H1 (cell line): ENCODE data around the gene PRR12. TPM values are rescaled to one million over a fixed set of nuclear protein-coding genes. Genes with fewer than 3 reads are reported as not detected.
A peak's percentile ranks its signal among the peaks of the same experiment; 100 is the strongest.

Source experiments
- CTCF ChIA-PET: fragments of 300-600 bp; sonication (Branson Sonifier 250); formaldehyde crosslinking; loops from one replicate; lab custom pipeline; 2021; ENCODE audit not compliant: partially characterized antibody; lab: Charles Lee
- POLR2A ChIA-PET: fragments of 300-600 bp; sonication (Branson Sonifier 250); formaldehyde crosslinking; loops from one replicate; lab custom pipeline; 2021; ENCODE audit warnings: inconsistent platforms; ENCODE audit not compliant: partially characterized antibody; lab: Charles Lee
- DNase-seq, 2 experiments: peaks; one replicate each; pipeline versions ENCODE4 v3.0.0 to v3.0.0-alpha.2; 2010 to 2022; ENCODE audit warnings: low spot score in 2 of 2, low read depth in 1 of 2, mixed read lengths in 1 of 2
- FAIRE-seq: peaks from 2 replicates; lab custom pipeline; 2011; peaks lifted over from hg19 to GRCh38; lab: Jason Lieb, UNC
- H2AFZ ChIP-seq: 2 replicates; pipeline ENCODE4 v1.8.1; 2012; ENCODE audit warnings: low read length, inconsistent platforms
- H2AK5ac ChIP-seq: 2 replicates; pipeline ENCODE4 v1.6.1; 2013; ENCODE audit warnings: low read depth, low read length
- H2BK120ac ChIP-seq: replicated peaks from 2 replicates; pipeline ENCODE3; 2013; ENCODE audit warnings: low read depth, low read length, inconsistent platforms
- H2BK12ac ChIP-seq: 2 replicates; pipeline ENCODE4 v1.6.1; 2013; ENCODE audit warnings: low read depth, low read length
- H2BK15ac ChIP-seq: 2 replicates; pipeline ENCODE4 v1.6.1; 2013; ENCODE audit warnings: low read length
- H2BK20ac ChIP-seq: 2 replicates; pipeline ENCODE4 v1.6.1; 2013; ENCODE audit warnings: low read length
- H2BK5ac ChIP-seq: 2 replicates; pipeline ENCODE4 v1.6.1; 2013; ENCODE audit warnings: low read depth, low read length
- H3K14ac ChIP-seq: 2 replicates; pipeline ENCODE4 v1.6.1; 2013; ENCODE audit warnings: inconsistent platforms; ENCODE audit not compliant: insufficient read length
- H3K18ac ChIP-seq: 2 replicates; pipeline ENCODE4 v1.6.1; 2013; ENCODE audit warnings: low read length; ENCODE audit errors: extremely low read depth
- H3K23ac ChIP-seq: 2 replicates; pipeline ENCODE4 v1.6.1; 2013; ENCODE audit warnings: inconsistent platforms; ENCODE audit not compliant: insufficient read length
- H3K23me2 ChIP-seq: 2 replicates; pipeline ENCODE4 v1.6.1; 2013; ENCODE audit warnings: low read depth, low read length
- H3K27ac ChIP-seq: 2 replicates; pipeline ENCODE4 v1.6.1; 2011; ENCODE audit warnings: low read depth, low read length, inconsistent platforms
- H3K27me3 ChIP-seq, 4 experiments: replicated peaks in 1 of 4; 1 replicate in 1 of 4; 2 replicates in 3 of 4; pipeline versions ENCODE4 v1.6.1 to v1.8.1; 2011 to 2013; ENCODE audit warnings: low read length in 3 of 4, mild to moderate bottlenecking in 3 of 4, inconsistent platforms in 2 of 4, mixed read lengths in 2 of 4, moderate library complexity in 1 of 4; ENCODE audit not compliant: control insufficient read depth in 3 of 4, insufficient read depth in 3 of 4; ENCODE audit errors: extremely low read depth in 1 of 4
- H3K36me3 ChIP-seq, 4 experiments: 2 replicates each; pipeline versions ENCODE4 v1.6.1 to v1.8.1; 2011 to 2013; ENCODE audit warnings: mild to moderate bottlenecking in 4 of 4, low read length in 3 of 4, moderate library complexity in 2 of 4, control low read depth in 1 of 4, inconsistent platforms in 1 of 4; ENCODE audit not compliant: insufficient read depth in 4 of 4, control insufficient read depth in 2 of 4
- H3K4ac ChIP-seq: replicated peaks from 2 replicates; pipeline ENCODE3; 2013; ENCODE audit warnings: low read length, low read depth, mixed read lengths, inconsistent platforms; ENCODE audit not compliant: insufficient read length
- H3K4me1 ChIP-seq, 4 experiments: replicated peaks in 1 of 4; 1 replicate in 1 of 4; 2 replicates in 3 of 4; pipeline versions ENCODE4 v1.6.1 to v1.8.1; 2011 to 2013; ENCODE audit warnings: low read length in 3 of 4, inconsistent platforms in 2 of 4, mixed read lengths in 1 of 4; ENCODE audit not compliant: insufficient read depth in 4 of 4, control insufficient read depth in 3 of 4
- H3K4me2 ChIP-seq, 2 experiments: 2 replicates each; pipeline versions ENCODE4 v1.6.1 to v1.8.1; 2011 to 2013; ENCODE audit warnings: low read depth in 2 of 2, low read length in 2 of 2, control low read depth in 1 of 2, inconsistent platforms in 1 of 2, mild to moderate bottlenecking in 1 of 2; ENCODE audit not compliant: insufficient read depth in 1 of 2
- H3K4me3 ChIP-seq, 4 experiments: fragments of 200-600, 300-600 bp in 1 of 4; sonication (generic), shearing (Covaris generic), sonication (Bioruptor Twin) in 1 of 4; 2 replicates each; pipeline versions ENCODE4 v1.5.1 to v1.8.1; 2011 to 2016; ENCODE audit warnings: low read length in 4 of 4, low read depth in 3 of 4, control low read depth in 2 of 4, inconsistent platforms in 2 of 4, mild to moderate bottlenecking in 2 of 4, mixed read lengths in 1 of 4, moderate library complexity in 1 of 4; ENCODE audit not compliant: insufficient read depth in 2 of 4; ENCODE audit errors: extremely low read depth in 1 of 4
- H3K56ac ChIP-seq: replicated peaks from 2 replicates; pipeline ENCODE3; 2013; ENCODE audit warnings: low read depth, mild to moderate bottlenecking, mixed read lengths, low read length, inconsistent platforms; ENCODE audit not compliant: insufficient read length
- H3K79me1 ChIP-seq: 2 replicates; pipeline ENCODE4 v1.6.1; 2013; ENCODE audit warnings: low read depth, low read length, control low read depth
- H3K79me2 ChIP-seq, 2 experiments: 2 replicates each; pipeline versions ENCODE4 v1.6.1 to v1.8.1; 2012 to 2013; ENCODE audit warnings: low read length in 2 of 2, mild to moderate bottlenecking in 2 of 2, inconsistent platforms in 1 of 2; ENCODE audit not compliant: insufficient read depth in 2 of 2, control insufficient read depth in 1 of 2
- H3K9ac ChIP-seq, 4 experiments: replicated peaks in 1 of 4; 1 replicate in 1 of 4; 2 replicates in 3 of 4; pipeline versions ENCODE4 v1.6.1 to v1.8.1; 2011 to 2013; ENCODE audit warnings: low read depth in 3 of 4, low read length in 3 of 4, control low read depth in 2 of 4, mild to moderate bottlenecking in 2 of 4, moderate library complexity in 2 of 4, inconsistent platforms in 1 of 4; ENCODE audit errors: extremely low read depth in 1 of 4
- H3K9me3 ChIP-seq, 2 experiments: 2 replicates each; pipeline versions ENCODE4 v1.6.1 to v1.8.1; 2012 to 2013; ENCODE audit warnings: mild to moderate bottlenecking in 2 of 2, moderate library complexity in 2 of 2, control low read depth in 1 of 2, inconsistent platforms in 1 of 2, low read depth in 1 of 2, low read length in 1 of 2, mixed read lengths in 1 of 2; ENCODE audit not compliant: insufficient read depth in 2 of 2
- H4K20me1 ChIP-seq, 2 experiments: replicated peaks in 1 of 2; 2 replicates each; pipeline versions ENCODE3 to v1.8.1; 2011 to 2013; ENCODE audit warnings: inconsistent platforms in 2 of 2, low read length in 2 of 2, mild to moderate bottlenecking in 1 of 2; ENCODE audit not compliant: insufficient read depth in 2 of 2, control insufficient read depth in 1 of 2
- H4K5ac ChIP-seq: 2 replicates; pipeline ENCODE4 v1.6.1; 2013; ENCODE audit warnings: low read length, low read depth, mixed read lengths, inconsistent platforms; ENCODE audit not compliant: insufficient read length
- H4K8ac ChIP-seq: 2 replicates; pipeline ENCODE4 v1.8.0; 2013; ENCODE audit warnings: mild to moderate bottlenecking, moderate library complexity, low read length, inconsistent platforms; ENCODE audit not compliant: insufficient read depth; ENCODE audit errors: extremely low read depth
- H4K91ac ChIP-seq: replicated peaks from 2 replicates; pipeline ENCODE3; 2013; ENCODE audit warnings: low read length, mixed read lengths, inconsistent platforms; ENCODE audit not compliant: insufficient read length
- BCL11A ChIP-seq, 2 experiments: IDR thresholded peaks; one replicate each; pipeline ENCODE4 v1.6.1; 2011; ENCODE audit warnings: low read depth in 2 of 2, low read length in 2 of 2, mild to moderate bottlenecking in 2 of 2
- CTCF ChIP-seq, 3 experiments: IDR thresholded peaks; 1 replicate in 2 of 3; 2 replicates in 1 of 3; pipeline versions ENCODE4 v1.5.1 to v1.6.1; 2011; ENCODE audit warnings: low read length in 3 of 3, mild to moderate bottlenecking in 3 of 3, inconsistent platforms in 2 of 3, low read depth in 1 of 3, moderate library complexity in 1 of 3; ENCODE audit not compliant: insufficient read depth in 1 of 3; ENCODE audit errors: control extremely low read depth in 1 of 3
- EP300 ChIP-seq, 2 experiments: IDR thresholded peaks; 1 replicate in 1 of 2; 2 replicates in 1 of 2; pipeline ENCODE4 v1.6.1; 2011 to 2012; ENCODE audit warnings: low read depth in 2 of 2, low read length in 2 of 2, mild to moderate bottlenecking in 2 of 2, borderline replicate concordance in 1 of 2, inconsistent platforms in 1 of 2, moderate library complexity in 1 of 2
- POLR2A ChIP-seq, 2 experiments: IDR thresholded peaks; 1 replicate in 1 of 2; 2 replicates in 1 of 2; pipeline ENCODE4 v1.6.1; 2011; ENCODE audit warnings: low read depth in 2 of 2, low read length in 2 of 2, mild to moderate bottlenecking in 2 of 2; ENCODE audit errors: control extremely low read depth in 1 of 2
- POLR2AphosphoS5 ChIP-seq: IDR thresholded peaks from 2 replicates; pipeline ENCODE4 v1.6.1; 2011; ENCODE audit warnings: low read depth, low read length
- RBBP5 ChIP-seq: IDR thresholded peaks from 2 replicates; pipeline ENCODE4 v1.7.1; 2012; ENCODE audit warnings: low read depth, mild to moderate bottlenecking, inconsistent platforms, low read length, moderate library complexity, borderline replicate concordance
- SAP30 ChIP-seq: fragments of 300-600 bp; sonication (generic); IDR thresholded peaks from 2 replicates; pipeline ENCODE4 v1.7.1; 2012; ENCODE audit warnings: low read length, moderate library complexity, mild to moderate bottlenecking, inconsistent platforms; ENCODE audit not compliant: insufficient read depth, insufficient replicate concordance
- SIX5 ChIP-seq: IDR thresholded peaks from 2 replicates; pipeline ENCODE4 v1.6.1; 2011; ENCODE audit warnings: mild to moderate bottlenecking, low read depth, low read length
- SP1 ChIP-seq: IDR thresholded peaks from 2 replicates; pipeline ENCODE4 v1.6.1; 2011; ENCODE audit warnings: low read depth, low read length
- SUZ12 ChIP-seq: fragments of 200-600 bp; sonication (generic); IDR thresholded peaks from 2 replicates; pipeline ENCODE4 v1.6.1; 2012; ENCODE audit warnings: mild to moderate bottlenecking, inconsistent platforms, low read length, moderate library complexity, mixed read lengths
- WGBS, 2 experiments: shearing (Covaris generic) in 1 of 2; methylation state at CpG; one replicate each; pipeline versions ENCODE4 v1.1.6 to v1.1.7; 2013 to 2015; ENCODE audit warnings: low lambda C conversion rate in 2 of 2, mixed read lengths in 2 of 2, inconsistent platforms in 1 of 2, low coverage in 1 of 2, missing lambda C conversion rate in 1 of 2; ENCODE audit not compliant: insufficient replicate concordance in 2 of 2, insufficient coverage in 1 of 2, insufficient read length in 1 of 2; ENCODE audit errors: extremely low coverage in 1 of 2, missing lambda C conversion rate in 1 of 2; 5-methylcytosine and 5-hydroxymethylcytosine counted together
- polyA plus RNA-seq, 7 experiments: library from polyadenylated mRNA; depleted of rRNA in 3 of 7; stranded (reverse) in 5 of 7; unstranded in 2 of 7; fragments of >200 nt in 5 of 7; fragments of 200-250 nt in 2 of 7; gene quantifications; 1 replicate in 5 of 7; 2 replicates in 1 of 7; 4 replicates in 1 of 7; pipeline versions ENCODE4 v1.2.1 to v1.2.3, GENCODE V29; 2011 to 2013; ENCODE audit warnings: missing spikeins in 2 of 7, mixed read lengths in 2 of 7
- total RNA-seq: library from RNA; stranded (reverse); fragmentation: NEBNext Ultra II Directional; extraction: Animal tissue kit (Norgen Biotek cat#: 25700); gene quantifications from 2 replicates; pipeline ENCODE4 v1.2.1, GENCODE V29; 2021

PRR12 gene
- total and polyA plus RNA-seq, 2 of the 8 experiments (the other 6 are each of a cell fraction or from before 2014, with no cell fraction given), result 2.5 to 59.4 TPM

- Histone ChIP-seq H3K4ac (no peak overlapping the region), H2AK5ac (no peak overlapping the region), H2BK15ac (no peak overlapping the region), H3K4me2 (no peak overlapping the region), H3K18ac (no peak overlapping the region), H3K9ac (no peak overlapping the region), H3K14ac (no peak overlapping the region), H4K5ac (no peak overlapping the region), H3K79me1 (0 out of 2 replicates have a peak, but pooled peaks cover 5% of the 10 kb centered on the region), H2AFZ (no peak overlapping the region), H3K23ac (no peak overlapping the region), H2BK20ac (no peak overlapping the region), H3K23me2 (no peaks in the 10 kb centered on the region; the same call in 1 of the 2 replicates), H3K4me1 (peaks cover 0 to 14% (median 5%) of the 10 kb centered on the region in 4 experiments; a peak in 4 of 7 replicates), H3K56ac (no peak overlapping the region), H3K9me3 (peaks cover 9 to 11% of the 10 kb centered on the region in 2 experiments), H2BK12ac (no peak overlapping the region), H4K91ac (no peak overlapping the region), H3K27ac (no peak overlapping the region), H2BK5ac (no peak overlapping the region), H4K20me1 (peaks cover 9 to 19% of the 10 kb centered on the region in 2 experiments), H2BK120ac (no peak overlapping the region), H3K79me2 (peaks cover 0 to 2% of the 10 kb centered on the region in 2 experiments; a peak in 1 of 4 replicates), H4K8ac (peak overlapping the region; percentile 30; the same call in 1 of the 2 replicates), H3K36me3 (peaks cover 21 to 81% (median 59%) of the 10 kb centered on the region in 4 experiments; a peak in 7 of 8 replicates), H3K4me3 (no peak overlapping the region), H3K27me3 (no peaks in the 10 kb centered on the region)
- ChIA-PET POLR2A (interaction anchor here (1.0 to 18.0 kb wide), 5 partner anchors 14 to 65 kb away, joined by 3 to 275 read pairs (median 6); partner anchors contain the start of genes PRMT1, RRAS and SCAF1), CTCF (interaction anchor here (0.9 to 3.8 kb wide), 4 partner anchors 10 to 26 kb away, joined by 3 to 39 read pairs (median 6); no protein-coding TSS in a partner anchor)
- no peak for FAIRE-seq
- no peak for DNase-seq
- 97% methylated on average over 9 of the region's 15 CpGs; no CpG with 5 or more reads in 1 of the 2 experiments for WGBS, 2 experiments
- no peak for TF ChIP-seq SP1
- no peak for TF ChIP-seq RBBP5
- no peak for TF ChIP-seq POLR2A (IDR thresholded peaks at IDR 0.05; ENCODE audit: control extremely low read depth in 1 of 2, low read depth in 2 of 2, low read length in 2 of 2)
- TF ChIP-seq SUZ12, result no peak
- TF ChIP-seq CTCF (IDR thresholded peaks at IDR 0.05; ENCODE audit: control extremely low read depth in 1 of 3, insufficient read depth in 1 of 3, low read depth in 1 of 3, low read length in 3 of 3), result no peak
- no peak for TF ChIP-seq SAP30
- TF ChIP-seq SIX5, result no peak
- no peak for TF ChIP-seq BCL11A (IDR thresholded peaks at IDR 0.05; ENCODE audit: low read depth in 2 of 2, low read length in 2 of 2)
- no peak for TF ChIP-seq EP300 (IDR thresholded peaks at IDR 0.05; ENCODE audit: borderline replicate concordance in 1 of 2, low read depth in 2 of 2, low read length in 2 of 2)
- no peak for TF ChIP-seq POLR2AphosphoS5
Measured at GRCh38 chr19:49658139-49658517, 67.1 kb downstream of the PRR12 start.
